NCI-H1436 (cell line): Measurements from ENCODE around the gene ZNF627.
"Not testable (repeated sequence)": the region's sequence is repeated elsewhere in the genome, so short reads cannot be mapped to it uniquely, and the experiment has no call there.

ENCODE experiments used
- DNase-seq: peaks from one replicate; lab custom pipeline; 2025; lab: John Stamatoyannopoulos, UW

ZNF627 gene

DNA sequence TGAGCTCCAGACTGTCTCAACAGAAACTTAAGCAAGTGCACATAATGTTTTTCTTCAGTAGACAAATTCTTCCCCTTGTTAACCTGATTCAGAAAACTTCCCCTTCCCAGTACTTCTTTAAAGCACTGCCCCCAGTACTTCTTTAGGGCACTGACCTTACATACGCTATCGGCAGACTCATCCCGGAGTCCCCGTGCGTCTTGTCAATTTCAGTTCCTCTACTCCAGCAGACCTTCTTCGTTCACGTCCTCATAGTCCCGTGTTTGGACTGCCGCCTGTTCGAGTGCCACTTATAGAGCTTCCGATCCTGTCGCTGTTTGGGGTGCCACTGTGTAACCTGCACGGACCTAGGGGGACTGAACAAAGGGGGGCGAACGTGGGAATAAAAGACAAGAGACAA lies 29.0 kb downstream of the ZNF627 start:
- no peak for DNase-seq

DNA sequence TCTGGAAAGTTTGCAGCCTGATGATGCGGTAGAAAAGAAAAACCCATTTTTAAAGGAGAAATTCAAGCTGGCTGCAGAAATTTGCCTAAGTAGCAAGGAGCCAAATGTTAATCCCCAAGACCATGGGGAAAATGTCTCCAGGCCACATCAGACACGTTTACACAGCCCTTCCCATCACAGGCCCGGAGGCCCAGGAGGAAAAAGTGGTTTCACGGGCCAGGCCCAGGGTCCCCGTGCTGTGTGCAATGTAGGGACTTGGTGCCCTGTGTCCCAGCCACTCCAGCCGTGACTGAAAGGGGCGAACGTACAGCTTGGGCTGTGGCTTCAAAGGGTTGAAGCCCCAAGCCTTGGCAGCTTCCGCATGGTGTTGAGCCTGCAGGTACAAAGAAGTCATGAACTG lies 35.9 kb downstream of the ZNF627 start:
- DNase-seq: no peak

DNA sequence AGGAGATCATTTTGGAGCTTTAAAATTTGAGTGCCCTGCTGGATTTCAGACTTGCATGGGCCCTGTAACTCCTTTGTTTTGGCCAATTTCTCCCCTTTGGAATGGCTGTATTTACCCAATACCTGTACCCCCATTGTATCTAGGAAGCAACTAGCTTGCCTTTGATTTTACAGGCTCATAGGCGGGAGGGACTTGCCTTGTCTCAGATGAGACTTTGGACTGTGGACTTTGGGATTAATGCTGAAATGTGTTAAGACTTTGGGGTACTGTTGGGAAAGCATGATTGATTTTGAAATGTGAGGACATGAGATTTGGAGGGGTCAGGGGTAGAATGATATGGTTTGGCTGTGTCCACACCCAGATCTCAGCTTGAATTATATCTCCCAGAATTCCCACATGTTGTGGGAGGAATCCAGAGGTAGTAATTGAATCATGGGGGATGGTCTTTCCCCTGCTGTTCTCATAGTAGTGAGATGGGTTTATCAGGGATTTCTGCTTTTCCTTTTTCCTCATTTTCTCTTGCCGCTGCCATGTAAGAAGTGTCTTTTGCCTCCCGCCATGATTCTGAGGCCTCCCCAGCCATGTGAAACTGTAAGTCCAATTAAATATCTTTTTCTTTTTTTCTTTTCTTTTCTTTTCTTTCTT lies 36.9 kb downstream of the ZNF627 start:
- not testable (repeated sequence) for DNase-seq

DNA sequence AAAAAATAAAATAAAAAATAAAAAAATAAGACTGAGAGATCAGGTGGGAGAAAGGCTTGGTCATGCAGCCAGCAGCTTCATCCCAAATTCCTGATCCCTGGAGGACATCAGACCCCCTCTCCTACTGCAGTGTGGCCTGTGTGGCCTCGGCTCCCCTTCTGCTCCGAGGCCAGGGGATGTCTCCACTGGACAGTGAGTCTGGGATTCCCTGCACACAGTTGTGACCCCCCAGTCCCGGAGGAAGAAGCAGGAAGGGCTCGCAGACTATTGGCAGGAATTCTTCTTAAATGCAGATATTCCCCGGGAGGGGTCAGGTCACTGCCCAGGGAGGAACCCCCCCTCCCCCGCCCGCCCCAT lies 41.9 kb downstream of the ZNF627 start:
- DNase-seq: no peak

DNA sequence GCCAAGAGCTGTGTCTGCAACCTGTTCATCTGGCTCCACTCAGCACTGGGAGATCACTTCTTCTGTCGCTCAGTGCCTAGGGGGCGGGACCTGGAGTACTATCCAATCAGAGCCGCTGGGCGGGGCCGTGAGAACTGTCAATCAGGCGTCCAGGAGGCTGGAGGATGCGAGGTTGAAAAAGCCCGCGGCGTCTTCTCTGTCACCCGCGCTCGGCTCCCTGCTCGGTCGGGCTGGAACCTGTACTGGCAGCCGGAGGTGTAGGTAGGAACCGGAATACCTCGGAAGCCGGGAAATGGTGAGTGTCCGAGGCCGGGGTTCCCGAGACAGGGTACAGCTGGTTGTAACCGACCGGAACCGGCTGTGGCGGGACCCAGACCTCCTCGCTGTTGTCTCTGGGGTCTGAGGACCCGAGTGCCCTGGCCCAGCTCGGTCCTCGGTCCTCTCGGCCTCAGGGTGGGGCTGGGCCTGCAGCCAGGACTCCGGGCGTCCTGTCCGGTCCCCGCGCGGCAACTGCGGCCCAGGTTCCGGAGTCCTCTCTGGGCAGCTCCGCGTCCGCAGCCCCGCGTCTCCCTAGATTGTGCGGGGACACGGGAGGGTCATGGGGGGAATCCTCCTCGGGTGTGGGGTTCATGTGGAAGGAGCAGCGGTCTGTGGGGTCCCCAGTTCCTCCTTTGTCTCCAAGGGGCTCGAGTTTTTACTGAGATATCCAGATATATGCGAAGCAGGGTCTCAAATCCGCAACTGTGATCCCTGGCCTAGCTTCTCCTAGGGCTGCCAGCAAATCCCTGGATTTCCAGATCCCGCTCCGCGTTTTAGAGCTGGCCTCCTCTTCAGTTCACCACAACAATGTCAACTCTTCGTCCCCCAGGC lies 42.6 kb downstream of the ZNF627 start:
- peak; percentile 97 for DNase-seq

DNA sequence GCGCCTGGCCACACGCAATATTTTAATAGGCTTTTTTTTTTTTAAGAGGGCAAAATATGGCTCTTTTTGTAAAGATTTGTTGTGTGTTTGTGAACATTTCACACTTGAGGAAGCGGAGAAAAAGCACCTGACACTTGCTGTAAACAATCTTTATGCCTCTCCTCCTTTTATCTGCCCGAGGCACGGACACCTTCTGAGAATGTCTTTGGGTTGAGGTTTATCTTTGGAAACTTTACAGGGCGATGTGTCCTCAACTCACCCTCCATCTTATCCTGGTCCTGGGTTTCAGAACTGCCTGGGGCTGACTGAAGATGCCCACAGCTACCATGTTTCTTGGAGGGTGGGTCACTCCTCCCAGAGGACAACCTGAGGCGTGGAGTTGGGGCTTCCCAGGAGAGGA lies 44.0 kb downstream of the ZNF627 start:
- DNase-seq: no peak

DNA sequence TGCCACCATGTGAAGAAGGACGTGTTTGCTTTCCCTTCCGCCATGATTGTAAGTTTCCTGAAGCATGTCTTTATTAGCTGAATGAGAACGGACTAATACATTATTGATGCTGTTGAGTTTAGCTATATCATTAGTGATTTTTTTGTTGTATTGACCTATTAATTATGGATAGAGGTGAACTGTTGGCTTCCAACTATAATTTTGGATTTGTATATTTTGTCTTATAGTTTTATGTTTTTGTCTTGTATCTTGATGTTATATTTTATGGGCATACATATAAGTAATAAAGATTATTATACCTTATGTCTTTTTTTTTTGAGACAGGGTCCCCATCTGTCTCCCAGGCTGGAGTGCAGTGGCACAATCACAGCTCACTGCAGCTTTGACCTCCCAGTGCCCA lies 45.6 kb downstream of the ZNF627 start:
- no peak for DNase-seq

DNA sequence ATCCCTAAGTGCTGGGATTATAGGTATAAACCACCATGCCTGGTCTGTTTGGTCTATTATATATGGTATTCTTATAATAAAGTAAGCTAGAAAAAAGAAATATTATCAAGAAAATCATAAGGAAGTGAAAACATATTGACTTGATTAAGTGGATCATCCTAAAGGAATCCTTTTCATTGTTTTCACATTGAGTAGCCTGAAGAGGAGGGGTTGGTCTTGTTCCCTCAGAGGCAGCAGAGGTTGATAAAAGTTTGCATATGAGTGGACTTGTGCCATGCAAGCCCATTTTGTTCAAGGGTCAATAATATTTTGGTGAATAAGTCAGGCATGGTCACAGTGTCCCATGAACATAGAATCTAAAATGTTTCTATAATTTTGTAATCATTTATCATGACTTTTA lies 52.7 kb downstream of the ZNF627 start:
- no peak for DNase-seq

DNA sequence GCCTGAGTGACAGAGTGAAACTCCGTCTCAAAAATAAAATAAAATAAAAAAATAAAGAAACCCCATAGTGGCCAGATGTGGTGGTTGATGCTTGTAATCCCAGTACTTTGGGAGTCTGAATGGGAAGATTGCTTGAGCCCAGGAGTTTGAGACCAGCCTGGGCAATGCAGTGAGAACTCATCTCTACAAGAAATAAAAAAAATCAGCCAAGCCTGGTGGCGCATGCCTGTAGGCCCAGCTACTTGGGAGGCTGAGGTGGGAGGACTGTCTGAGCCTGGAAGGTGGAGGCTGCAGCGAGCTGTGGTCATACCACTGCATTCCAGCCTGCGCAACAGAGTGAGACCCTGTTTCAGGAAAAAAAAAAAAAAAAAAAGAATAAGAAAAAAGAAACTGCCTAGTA lies 53.8 kb downstream of the ZNF627 start:
- DNase-seq: no peak

DNA sequence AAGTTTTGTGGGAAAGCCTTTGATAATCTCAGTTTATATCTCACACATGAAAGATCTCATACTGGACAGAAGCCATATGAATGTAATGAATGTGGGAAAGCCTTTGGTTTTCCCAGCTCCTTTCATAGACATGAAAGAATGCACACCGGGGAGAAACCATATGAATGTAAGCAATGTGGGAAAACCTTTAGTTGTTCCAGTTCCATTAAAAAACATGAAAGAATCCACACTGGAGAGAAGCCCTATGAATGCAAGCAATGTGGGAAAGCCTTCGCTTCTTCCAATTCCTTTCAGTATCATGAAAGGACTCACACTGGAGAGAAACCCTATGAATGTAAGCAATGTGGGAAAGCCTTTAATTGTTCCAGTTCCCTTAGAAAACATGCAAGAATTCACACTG lies 54.8 kb downstream of the ZNF627 start:
- no peak for DNase-seq

DNA sequence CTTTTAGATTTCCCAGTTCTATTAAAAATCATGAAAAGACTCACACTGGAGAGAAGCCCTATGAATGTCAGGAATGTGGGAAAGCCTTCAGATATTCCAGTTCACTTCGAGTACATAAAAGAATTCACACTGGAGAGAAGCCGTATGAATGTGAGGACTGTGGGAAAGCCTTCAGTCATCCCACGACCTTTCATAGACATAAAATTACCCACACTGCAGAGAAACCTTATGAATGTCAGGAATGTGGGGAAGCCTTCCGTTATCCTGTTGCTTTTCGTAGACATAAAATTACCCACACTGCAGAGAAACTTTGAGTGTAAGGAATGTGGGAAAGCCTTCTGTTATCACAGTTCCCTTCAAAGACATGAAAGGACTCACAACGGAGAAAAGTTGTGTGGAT lies 55.2 kb downstream of the ZNF627 start:
- no peak for DNase-seq

DNA sequence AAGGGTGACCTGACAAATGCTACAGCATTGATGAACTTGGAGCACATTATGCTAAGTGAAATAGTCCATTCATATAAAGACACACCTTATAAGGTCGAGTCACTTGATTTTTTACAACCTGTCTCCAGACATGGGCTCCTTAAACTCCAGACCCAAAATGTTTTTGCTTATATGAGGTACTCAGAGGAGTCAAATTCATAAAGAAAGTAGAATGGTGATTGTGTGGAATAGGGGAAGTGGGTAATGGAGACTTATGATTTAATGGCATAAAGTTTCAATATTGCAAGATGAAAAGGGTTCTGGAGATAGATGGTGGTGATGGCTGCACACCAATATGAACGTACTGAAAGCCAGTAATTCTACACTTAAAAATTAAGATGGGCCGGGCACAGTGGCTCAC lies 59.3 kb downstream of the ZNF627 start:
- no peak for DNase-seq

DNA sequence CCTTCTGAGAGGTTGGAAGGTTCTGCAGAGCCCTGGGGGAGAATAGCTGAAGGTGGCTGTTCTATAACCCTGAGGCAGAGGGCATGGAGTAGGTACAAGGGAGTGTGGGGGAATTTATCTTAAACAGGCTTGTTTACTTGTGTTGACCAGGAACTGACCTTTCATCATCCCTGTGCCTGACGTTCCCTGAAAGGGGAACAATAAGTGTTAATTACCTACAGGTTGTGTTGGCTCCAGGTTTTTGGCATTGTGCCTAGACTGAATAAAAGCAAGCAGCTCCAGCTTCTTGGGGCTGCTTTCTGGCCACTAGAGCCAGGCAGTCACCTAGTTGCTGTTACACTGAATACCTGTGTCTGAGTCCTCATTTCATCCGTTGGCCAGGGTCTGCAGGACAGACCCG lies 60.0 kb downstream of the ZNF627 start:
- DNase-seq: no peak

DNA sequence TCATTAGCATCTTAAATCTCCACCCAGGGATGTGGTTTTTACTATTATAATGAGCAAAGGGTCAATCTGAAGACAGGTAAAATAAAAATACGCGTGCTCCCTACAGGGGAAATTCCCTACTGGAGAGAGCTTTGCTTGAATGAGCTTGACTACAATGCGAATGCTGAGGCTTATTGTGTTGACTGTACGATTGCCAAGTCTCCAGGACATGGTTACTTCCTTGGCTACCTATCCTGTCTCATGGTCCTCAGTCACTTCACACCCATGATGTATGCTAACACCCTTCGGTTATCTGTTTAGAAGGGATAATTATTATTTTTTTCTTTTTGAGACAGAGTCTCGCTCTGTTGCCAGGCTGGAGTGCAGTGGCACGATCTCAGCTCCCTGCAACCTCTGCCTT lies 61.7 kb downstream of the ZNF627 start:
- DNase-seq: no peak

DNA sequence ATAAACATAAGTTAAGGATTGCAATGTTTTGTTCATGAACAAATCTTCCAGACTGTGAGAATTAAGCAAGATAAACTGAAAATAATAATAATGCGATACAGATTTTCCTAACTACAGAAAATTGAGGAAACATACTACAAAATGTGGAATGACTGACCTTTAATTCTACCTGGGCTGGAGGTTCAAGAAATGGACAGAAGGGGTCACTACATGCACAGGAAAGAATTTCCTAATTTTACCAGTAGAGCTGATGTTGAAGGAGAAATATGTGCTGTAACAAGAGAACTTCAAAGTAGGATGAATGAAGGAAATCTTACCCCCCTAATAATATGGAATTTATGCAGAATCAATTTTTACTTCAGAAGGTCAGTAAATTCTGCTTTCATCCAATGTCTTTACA lies 62.3 kb downstream of the ZNF627 start:
- DNase-seq: no peak

DNA sequence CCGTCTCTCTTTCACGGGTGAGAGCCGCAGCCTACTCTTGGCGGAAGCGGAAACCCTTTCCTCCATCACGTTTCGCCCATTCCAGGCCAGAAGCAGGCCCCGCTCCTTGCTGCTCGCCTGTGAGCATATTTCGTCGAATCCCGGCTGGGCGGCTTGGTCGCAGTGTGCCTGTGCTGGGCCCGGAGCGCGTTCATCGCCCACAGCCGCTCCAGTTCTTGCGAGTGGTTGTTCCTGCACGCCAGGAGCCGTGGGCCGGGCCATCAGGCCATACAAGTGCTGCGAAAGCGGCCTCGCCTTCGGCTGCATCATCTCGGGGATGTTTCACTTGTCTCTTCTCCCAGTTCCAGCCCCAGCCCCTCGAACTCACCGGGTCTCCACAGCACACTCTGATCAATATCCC lies 65.0 kb downstream of the ZNF627 start:
- no peak for DNase-seq

DNA sequence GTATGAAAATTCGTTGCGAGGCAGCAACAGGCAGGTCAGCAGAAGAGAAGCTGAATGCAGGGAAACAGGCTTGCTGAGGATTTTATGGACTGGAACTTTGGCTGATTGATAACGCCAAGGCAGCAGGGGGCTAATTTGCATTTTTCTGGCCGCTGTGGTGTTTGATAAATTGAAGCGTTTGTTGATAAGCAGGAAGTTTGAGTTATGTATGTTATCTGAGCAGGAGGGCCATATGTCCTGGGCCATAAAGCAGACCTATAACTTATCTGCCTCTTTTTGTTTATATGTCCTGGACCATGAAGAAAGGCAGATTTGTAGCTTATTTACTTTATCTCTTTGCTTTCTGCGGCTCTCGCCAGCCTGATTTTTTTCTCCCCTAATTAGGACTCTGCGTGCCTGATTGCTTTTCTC lies 65.9 kb downstream of the ZNF627 start:
- DNase-seq: no peak
